Fibroblast of lung (primary cell): ENCODE data around the gene CPSF4L.

ENCODE experiments used
- CTCF ChIP-seq, 2 donors: IDR thresholded peaks in 1 of 2; conservative IDR thresholded peaks in 1 of 2; 1 replicate in 1 of 2; 2 replicates in 1 of 2; pipeline ENCODE4 v1.5.1; 2011 to 2012; ENCODE audit warnings: low read length in 2 of 2, control low read depth in 1 of 2, inconsistent platforms in 1 of 2, low read depth in 1 of 2, mild to moderate bottlenecking in 1 of 2
- EZH2 ChIP-seq: IDR thresholded peaks from 2 replicates; pipeline ENCODE4 v1.5.1; 2012; ENCODE audit warnings: low read length, control low read depth, mild to moderate bottlenecking; ENCODE audit errors: missing control alignments

GRCh38 chr17:73224237-73224636, 37.4 kb downstream of the CPSF4L start:
- no peak for TF ChIP-seq CTCF (conservative IDR thresholded peaks at IDR 0.05 in 1 of 2, IDR thresholded peaks at IDR 0.05 in 1 of 2; ENCODE audit: low read depth in 1 of 2, low read length in 2 of 2)
- TF ChIP-seq EZH2: no peak
